ENCODE data around the gene FXYD7. TPM values are rescaled to one million over a fixed set of nuclear protein-coding genes. Genes with fewer than 3 reads are reported as not detected.
A peak's percentile ranks its signal among the peaks of the same experiment; 100 is the strongest.

Gene FXYD7
- total and polyA plus RNA-seq, 9 of the 15 experiments (the other 6 are each of a cell fraction or from before 2014, with no cell fraction given): 0.10 to 0.80 (median 0.31) TPM; not detected in 3

- TF ChIP-seq ZFP36 (IDR thresholded peaks at IDR 0.05; ENCODE audit: low read depth, low read length, partially characterized antibody): peak; percentile 65
- 0 out of 2 replicates have a peak, but pooled peaks have one; percentile 16 for TF ChIP-seq GABPA (tag; conservative IDR thresholded peaks at IDR 0.05; ENCODE audit: low read depth)
- no peak for TF ChIP-seq MBD1 (CRISPR knock-in tag; IDR thresholded peaks at IDR 0.05)
- no peak for TF ChIP-seq MAFG (tag; conservative IDR thresholded peaks at IDR 0.05)
- no peak for TF ChIP-seq MTA1 (IDR thresholded peaks at IDR 0.05; ENCODE audit: borderline replicate concordance)
- no peak for TF ChIP-seq ZNF639 (CRISPR knock-in tag; conservative IDR thresholded peaks at IDR 0.05 in 1 of 2, IDR thresholded peaks at IDR 0.05 in 1 of 2)
- TF ChIP-seq SPI1 (IDR thresholded peaks at IDR 0.05; ENCODE audit: borderline replicate concordance, low read depth, low read length): 0 out of 2 replicates have a peak, but pooled peaks have one; percentile 17
- 0 out of 4 replicates have a peak, but pooled peaks of 1 of the 2 experiments have one; percentile 17 for TF ChIP-seq KDM1A (IDR thresholded peaks at IDR 0.05)
- TF ChIP-seq ZBTB11 (CRISPR knock-in tag; IDR thresholded peaks at IDR 0.05): peak in 1 of 3 experiments; percentile 53; a peak in 1 of 6 replicates
- TF ChIP-seq SP1 (CRISPR knock-in tag; IDR thresholded peaks at IDR 0.05): peak; percentile 22; the same call in 1 of the 2 replicates
- 0 out of 2 replicates have a peak, but pooled peaks have one; percentile 39 for TF ChIP-seq ADNP (tag; IDR thresholded peaks at IDR 0.05)
- TF ChIP-seq ZNF766 (CRISPR knock-in tag; conservative IDR thresholded peaks at IDR 0.05): 0 out of 2 replicates have a peak, but pooled peaks have one; percentile 41
- TF ChIP-seq MYNN (IDR thresholded peaks at IDR 0.05): 0 out of 2 replicates have a peak, but pooled peaks have one; percentile 31
- no peak for TF ChIP-seq MYNN (CRISPR knock-in tag; IDR thresholded peaks at IDR 0.05)
- no peak for TF ChIP-seq NR4A1 (CRISPR knock-in tag; IDR thresholded peaks at IDR 0.05)
- TF ChIP-seq NR4A1 (tag; IDR thresholded peaks at IDR 0.05): 0 out of 2 replicates have a peak, but pooled peaks have one; percentile 32
- TF ChIP-seq FOS (IDR thresholded peaks at IDR 0.05; ENCODE audit: extremely low read depth, insufficient read length): no peak
Measured at GRCh38 chr19:35167251-35168119, 24.4 kb downstream of the FXYD7 start (continued).
